ENCODE measurements around the gene SIX2.

SIX2 gene

DNA sequence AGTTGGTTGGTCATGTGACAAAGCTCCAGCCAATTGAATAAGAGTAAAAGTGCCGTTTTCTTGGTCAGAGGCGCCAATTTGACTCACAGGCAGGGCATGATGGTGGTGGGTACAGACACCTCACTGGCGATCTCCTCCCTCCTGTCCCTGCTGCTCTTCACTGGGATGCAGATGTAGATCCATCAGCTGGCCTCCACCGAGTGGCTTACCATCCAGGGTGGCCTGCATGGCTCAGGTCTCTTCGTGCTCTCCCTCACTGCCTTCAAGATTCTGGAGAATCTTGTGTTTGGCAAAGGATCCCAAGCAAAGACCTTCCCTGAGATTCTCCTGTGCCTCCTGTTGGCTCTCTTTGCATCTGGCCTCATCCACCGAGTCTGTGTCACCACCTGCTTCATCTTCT, 12.9 kb downstream of the SIX2 start:
- TF ChIP-seq CTCF (IDR thresholded peaks at IDR 0.05; ENCODE audit: insufficient read depth, low read length, poor library complexity, severe bottlenecking), result no peak
- TF ChIP-seq EZH2phosphoT487 (conservative IDR thresholded peaks at IDR 0.05; ENCODE audit: low read length), result no peak

DNA sequence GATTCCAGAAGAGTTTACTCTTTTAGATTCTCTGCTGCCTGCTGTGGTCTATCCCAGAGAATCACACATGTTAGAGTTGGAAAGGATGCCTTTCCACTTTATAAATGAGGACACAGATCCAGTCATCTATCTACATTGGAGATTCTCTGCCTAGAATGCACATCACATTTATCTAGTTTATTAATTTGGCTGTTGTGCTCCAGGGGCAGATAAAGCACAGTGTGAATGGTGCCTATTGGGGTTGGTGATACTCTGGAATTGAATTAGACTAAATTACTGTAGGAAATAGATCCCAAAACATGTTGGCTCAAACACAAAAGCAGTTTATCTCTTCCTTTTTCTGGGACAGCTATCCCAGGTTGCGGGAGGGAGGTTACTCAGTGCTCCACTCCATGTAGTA, 14.9 kb downstream of the SIX2 start:
- Histone ChIP-seq H3K4me2 (ENCODE audit: low read depth, low read length, poor library complexity, severe bottlenecking) (no peak overlapping the region), H4K20me1 (ENCODE audit: low read depth, low read length) (no peaks in the 10 kb centered on the region), H3K4me3 (ENCODE audit: insufficient read depth, low read length, poor library complexity, severe bottlenecking) (no peak overlapping the region), H3K9me2 (replicated peaks; ENCODE audit: insufficient read depth, low read length) (no peaks in the 10 kb centered on the region), H3K27me3 (ENCODE audit: low read length) (no peaks in the 10 kb centered on the region), H3K27ac (ENCODE audit: low read depth, low read length) (no peak overlapping the region), H3K9me3 (ENCODE audit: insufficient read depth, low read length) (no peaks in the 10 kb centered on the region), H2AFZ (ENCODE audit: low read depth, low read length, severe bottlenecking) (no peak overlapping the region), H3F3A (ENCODE audit: insufficient read depth) (no peaks in the 10 kb centered on the region), H3K9ac (ENCODE audit: low read length) (no peak overlapping the region), H3K79me2 (ENCODE audit: insufficient read depth, low read length) (no peaks in the 10 kb centered on the region), H3K36me3 (ENCODE audit: low read length) (no peaks in the 10 kb centered on the region)
- no peak for TF ChIP-seq CTCF (IDR thresholded peaks at IDR 0.05; ENCODE audit: insufficient read depth, low read length, poor library complexity, severe bottlenecking)

More for the DNA sequence above, 12.9 kb downstream of the SIX2 start:
- Histone ChIP-seq H3K9ac (ENCODE audit: low read length) (no peak overlapping the region), H3K4me2 (ENCODE audit: low read depth, low read length, poor library complexity, severe bottlenecking) (no peak overlapping the region), H3K79me2 (ENCODE audit: insufficient read depth, low read length) (no peaks in the 10 kb centered on the region), H3K9me2 (replicated peaks; ENCODE audit: insufficient read depth, low read length) (no peaks in the 10 kb centered on the region), H3K36me3 (ENCODE audit: low read length) (no peaks in the 10 kb centered on the region), H4K20me1 (ENCODE audit: low read depth, low read length) (no peaks in the 10 kb centered on the region), H3K27me3 (ENCODE audit: low read length) (no peaks in the 10 kb centered on the region), H2AFZ (ENCODE audit: low read depth, low read length, severe bottlenecking) (no peak overlapping the region), H3K27ac (ENCODE audit: low read depth, low read length) (no peak overlapping the region), H3K9me3 (ENCODE audit: insufficient read depth, low read length) (no peaks in the 10 kb centered on the region), H3K4me3 (ENCODE audit: insufficient read depth, low read length, poor library complexity, severe bottlenecking) (no peak overlapping the region), H3F3A (ENCODE audit: insufficient read depth) (no peaks in the 10 kb centered on the region)

GRCh38 chr2:44989176-44989575, 20.1 kb downstream of the SIX2 start:
- Histone ChIP-seq H3K27me3 (ENCODE audit: low read length) (no peaks in the 10 kb centered on the region), H4K20me1 (ENCODE audit: low read depth, low read length) (no peaks in the 10 kb centered on the region), H3K27ac (ENCODE audit: low read depth, low read length) (no peak overlapping the region), H3F3A (ENCODE audit: insufficient read depth) (no peaks in the 10 kb centered on the region), H3K4me3 (ENCODE audit: insufficient read depth, low read length, poor library complexity, severe bottlenecking) (no peak overlapping the region), H3K36me3 (ENCODE audit: low read length) (no peaks in the 10 kb centered on the region), H3K4me2 (ENCODE audit: low read depth, low read length, poor library complexity, severe bottlenecking) (no peak overlapping the region), H3K9ac (ENCODE audit: low read length) (no peak overlapping the region), H3K79me2 (ENCODE audit: insufficient read depth, low read length) (no peaks in the 10 kb centered on the region), H3K9me2 (replicated peaks; ENCODE audit: insufficient read depth, low read length) (no peaks in the 10 kb centered on the region), H2AFZ (ENCODE audit: low read depth, low read length, severe bottlenecking) (no peak overlapping the region), H3K9me3 (ENCODE audit: insufficient read depth, low read length) (no peaks in the 10 kb centered on the region)
- TF ChIP-seq EZH2phosphoT487 (conservative IDR thresholded peaks at IDR 0.05; ENCODE audit: low read length) (no peak), CTCF (IDR thresholded peaks at IDR 0.05; ENCODE audit: insufficient read depth, low read length, poor library complexity, severe bottlenecking) (no peak)
